Measurements from ENCODE around the gene CAMKMT.

GRCh38 chr2:44580875-44581515 is 219.2 kb downstream of the CAMKMT start:
- TF ChIP-seq CTCF (conservative IDR thresholded peaks at IDR 0.05; ENCODE audit: low read depth, low read length) (no peak), EZH2 (IDR thresholded peaks at IDR 0.05; ENCODE audit: borderline replicate concordance, low read depth, low read length, poor library complexity, severe bottlenecking) (no peak)
